Measurements from ENCODE around the gene CCK.

The CCK gene

GRCh38 chr3:42225486-42226363 is 40.3 kb downstream of the CCK start:
- DNase-seq (ENCODE audit: low read depth, low spot score): no peak

- DNase-seq (ENCODE audit: low read depth, low spot score): peak; percentile 62
These were observed 41.1 kb downstream of the CCK start for GRCh38 chr3:42224658-42225421.

GRCh38 chr3:42224178-42224577 is 41.8 kb downstream of the CCK start:
- DNase-seq (ENCODE audit: low read depth, low spot score): no peak

- no peak for DNase-seq (ENCODE audit: low read depth, low spot score)
These were observed 42.9 kb downstream of the CCK start for GRCh38 chr3:42222942-42223693.

- no peak for DNase-seq (ENCODE audit: low read depth, low spot score)
These were observed 45.4 kb downstream of the CCK start for GRCh38 chr3:42220436-42221121.

- DNase-seq (ENCODE audit: low read depth, low spot score): no peak
These were observed 49.1 kb downstream of the CCK start for GRCh38 chr3:42216931-42217333.

GRCh38 chr3:42216302-42216701 is 49.7 kb downstream of the CCK start:
- no peak for DNase-seq (ENCODE audit: low read depth, low spot score)

GRCh38 chr3:42214565-42215283 is 51.3 kb downstream of the CCK start:
- DNase-seq (ENCODE audit: low read depth, low spot score): peak; percentile 12

- no peak for DNase-seq (ENCODE audit: low read depth, low spot score)
These were observed 51.9 kb downstream of the CCK start for GRCh38 chr3:42214064-42214463.

GRCh38 chr3:42213417-42213816 is 52.6 kb downstream of the CCK start:
- DNase-seq (ENCODE audit: low read depth, low spot score): no peak

- peak; percentile 58 for DNase-seq (ENCODE audit: low read depth, low spot score)
These were observed 55.3 kb downstream of the CCK start for GRCh38 chr3:42210726-42211125.

- no peak for DNase-seq (ENCODE audit: low read depth, low spot score)
These were observed 56.1 kb downstream of the CCK start for GRCh38 chr3:42209917-42210316.

Data from astrocyte of the hippocampus (primary cell).